Uterus (tissue), 2 donors: ENCODE data around the gene SHPK.
"Not testable (repeated sequence)": the region's sequence is repeated elsewhere in the genome, so short reads cannot be mapped to it uniquely, and the experiment has no call there.

ENCODE experiments used
- POLR2A ChIP-seq, 2 donors: fragments of 450-650 bp; IDR thresholded peaks; one replicate each; pipeline ENCODE4 v1.6.1; 2016; ENCODE audit warnings: antibody characterized with exemption in 2 of 2, mild to moderate bottlenecking in 1 of 2, moderate library complexity in 1 of 2
- TF ChIP-seq, protein P1 (sequence below), 4 experiments: fragments of 200-600 bp in 2 of 4; fragments of 450-650 bp in 2 of 4; sonication (generic) in 2 of 4; IDR thresholded peaks; one replicate each; pipeline ENCODE4 v1.5.1; 2016 to 2019; ENCODE audit warnings: antibody characterized with exemption in 4 of 4, mild to moderate bottlenecking in 2 of 4, moderate library complexity in 1 of 4

DNA sequence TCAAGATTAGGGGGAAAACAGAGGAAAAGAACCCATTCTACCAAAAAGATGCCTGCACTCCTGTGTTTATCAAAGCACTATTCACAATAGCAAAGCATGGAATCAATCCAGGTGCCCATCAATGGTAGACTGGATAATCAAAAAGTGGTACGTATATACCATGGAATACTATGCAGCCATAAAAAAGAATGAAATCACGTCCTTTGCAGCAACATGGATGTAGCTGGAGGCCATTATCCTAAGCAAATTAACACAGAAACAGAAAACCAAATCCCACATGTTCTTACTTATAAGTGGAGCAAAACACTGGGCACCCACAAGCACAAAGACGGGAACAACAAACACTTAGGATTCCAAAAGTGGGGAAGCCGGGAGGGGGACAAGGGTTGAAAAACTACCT, 57.4 kb downstream of the SHPK start:
- TF ChIP-seq, protein P1, sequence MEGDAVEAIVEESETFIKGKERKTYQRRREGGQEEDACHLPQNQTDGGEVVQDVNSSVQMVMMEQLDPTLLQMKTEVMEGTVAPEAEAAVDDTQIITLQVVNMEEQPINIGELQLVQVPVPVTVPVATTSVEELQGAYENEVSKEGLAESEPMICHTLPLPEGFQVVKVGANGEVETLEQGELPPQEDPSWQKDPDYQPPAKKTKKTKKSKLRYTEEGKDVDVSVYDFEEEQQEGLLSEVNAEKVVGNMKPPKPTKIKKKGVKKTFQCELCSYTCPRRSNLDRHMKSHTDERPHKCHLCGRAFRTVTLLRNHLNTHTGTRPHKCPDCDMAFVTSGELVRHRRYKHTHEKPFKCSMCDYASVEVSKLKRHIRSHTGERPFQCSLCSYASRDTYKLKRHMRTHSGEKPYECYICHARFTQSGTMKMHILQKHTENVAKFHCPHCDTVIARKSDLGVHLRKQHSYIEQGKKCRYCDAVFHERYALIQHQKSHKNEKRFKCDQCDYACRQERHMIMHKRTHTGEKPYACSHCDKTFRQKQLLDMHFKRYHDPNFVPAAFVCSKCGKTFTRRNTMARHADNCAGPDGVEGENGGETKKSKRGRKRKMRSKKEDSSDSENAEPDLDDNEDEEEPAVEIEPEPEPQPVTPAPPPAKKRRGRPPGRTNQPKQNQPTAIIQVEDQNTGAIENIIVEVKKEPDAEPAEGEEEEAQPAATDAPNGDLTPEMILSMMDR (IDR thresholded peaks at IDR 0.05) = not testable (repeated sequence)
- TF ChIP-seq POLR2A (IDR thresholded peaks at IDR 0.05) = not testable (repeated sequence)
